A673 (cell line): Measurements from ENCODE around the gene KRTAP17-1. TPM values are rescaled to one million over a fixed set of nuclear protein-coding genes. Genes with fewer than 3 reads are reported as not detected.

Experiments
- BruUV-seq: library from RNA; stranded (reverse); fragments of 400-500 nt; replicated peaks from 2 replicates; lab custom pipeline; 2021; lab: Mats Ljungman, UMichigan
- CTCF ChIA-PET: fragments of 300-600 bp; sonication (Branson Sonifier 250); formaldehyde crosslinking; loops from one replicate; lab custom pipeline; 2022; ENCODE audit warnings: antibody characterized with exemption; lab: Charles Lee
- POLR2A ChIA-PET: fragments of 300-600 bp; sonication (Branson Sonifier 250); formaldehyde crosslinking; loops from one replicate; lab custom pipeline; 2022; ENCODE audit warnings: antibody characterized with exemption; ENCODE audit not compliant: low non-redundant PET; lab: Charles Lee
- DNase-seq: peaks from one replicate; pipeline ENCODE4 v3.0.0-alpha.2; 2015; ENCODE audit warnings: low spot score
- H3K27ac ChIP-seq: fragments of 200-600 bp; sonication (generic); 2 replicates; pipeline ENCODE4 v1.5.1; 2016; ENCODE audit warnings: mixed run types, low read depth, mild to moderate bottlenecking, mixed read lengths, antibody characterized with exemption, low read length; ENCODE audit not compliant: poor library complexity, severe bottlenecking
- H3K27me3 ChIP-seq: fragments of 200-600 bp; sonication (generic); replicated peaks from 2 replicates; pipeline ENCODE4 v1.6.1; 2017; ENCODE audit warnings: mixed run types, low read depth, mild to moderate bottlenecking, mixed read lengths, antibody characterized with exemption, low read length; ENCODE audit not compliant: insufficient read depth, poor library complexity
- H3K36me3 ChIP-seq: fragments of 200-600 bp; sonication (generic); 2 replicates; pipeline ENCODE4 v1.6.1; 2016; ENCODE audit warnings: mixed run types, mild to moderate bottlenecking, mixed read lengths, antibody characterized with exemption, low read length; ENCODE audit not compliant: insufficient read depth, poor library complexity, severe bottlenecking
- H3K4me1 ChIP-seq: fragments of 200-600 bp; sonication (generic); 2 replicates; pipeline ENCODE4 v1.6.1; 2017; ENCODE audit warnings: mixed run types, mild to moderate bottlenecking, mixed read lengths, antibody characterized with exemption, low read length; ENCODE audit not compliant: insufficient read depth, poor library complexity, severe bottlenecking
- H3K4me3 ChIP-seq: fragments of 200-600 bp; sonication (generic); 2 replicates; pipeline ENCODE4 v1.5.1; 2016; ENCODE audit warnings: low read depth, mixed run types, mild to moderate bottlenecking, mixed read lengths, low read length; ENCODE audit not compliant: poor library complexity, severe bottlenecking
- H3K9me3 ChIP-seq: fragments of 200-600 bp; sonication (generic); 2 replicates; pipeline ENCODE4 v1.6.1; 2016; ENCODE audit warnings: mixed run types, low read depth, mild to moderate bottlenecking, mixed read lengths, antibody characterized with exemption, low read length; ENCODE audit not compliant: poor library complexity, severe bottlenecking
- EZH2 ChIP-seq: fragments of 200-600 bp; sonication (generic); IDR thresholded peaks from 2 replicates; pipeline ENCODE4 v1.6.1; 2017; ENCODE audit warnings: borderline replicate concordance, low read depth, mild to moderate bottlenecking, mixed read lengths, antibody characterized with exemption, low read length; ENCODE audit not compliant: poor library complexity, severe bottlenecking
- intact Hi-C: fragments of 100-400 bp; cut with micrococcal nuclease; formaldehyde crosslinking; loops from one replicate; pipeline ENCODE4 v1.10.0; 2022; ENCODE audit not compliant: unreplicated experiment
- total RNA-seq: library from RNA; stranded (reverse); gene quantifications from 2 replicates; pipeline ENCODE4 v1.2.3, GENCODE V29; 2021
- TF ChIP-seq, protein P1 (sequence below): fragments of 300-800, 200-600 bp; sonication (generic); conservative IDR thresholded peaks from 2 replicates; pipeline ENCODE4 v1.5.1; 2017; ENCODE audit warnings: low read depth, mild to moderate bottlenecking, antibody characterized with exemption, low read length, moderate library complexity, mixed read lengths

The KRTAP17-1 gene
- total RNA-seq, 1 experiment from 2014 or later: not detected

DNA sequence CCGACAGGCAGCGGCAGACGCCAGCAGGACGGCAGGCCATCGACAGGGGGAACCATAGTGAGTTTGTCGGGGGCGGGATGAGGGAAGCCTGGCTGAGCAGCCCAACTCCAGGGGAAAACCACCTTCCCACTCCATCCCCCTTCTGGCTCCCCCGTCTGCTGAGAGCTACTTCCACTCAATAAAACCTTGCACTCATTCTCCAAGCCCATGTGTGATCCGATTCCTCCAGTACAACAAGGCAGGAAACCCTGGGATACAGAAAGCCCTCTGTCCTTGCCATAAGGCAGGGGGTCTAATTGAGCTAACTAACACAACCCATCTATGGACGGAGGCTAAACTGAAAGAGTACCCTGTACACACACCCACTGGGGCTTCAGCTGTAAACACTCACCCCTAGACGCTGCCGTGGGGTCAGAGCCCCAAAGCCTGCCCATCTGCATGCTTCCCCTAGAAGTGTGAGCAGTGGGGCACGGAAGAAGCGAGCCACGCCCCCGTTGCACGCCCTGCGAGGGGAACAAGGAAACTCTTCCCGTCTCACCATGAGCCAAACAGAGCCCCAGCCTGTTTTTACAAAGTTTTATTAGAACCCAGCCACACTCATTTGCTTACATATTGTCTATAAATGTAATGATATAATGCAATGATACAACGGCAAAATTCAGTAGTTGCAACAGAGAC is 16.9 kb downstream of the KRTAP17-1 start:
- no peak for TF ChIP-seq EZH2
- TF ChIP-seq, protein P1, sequence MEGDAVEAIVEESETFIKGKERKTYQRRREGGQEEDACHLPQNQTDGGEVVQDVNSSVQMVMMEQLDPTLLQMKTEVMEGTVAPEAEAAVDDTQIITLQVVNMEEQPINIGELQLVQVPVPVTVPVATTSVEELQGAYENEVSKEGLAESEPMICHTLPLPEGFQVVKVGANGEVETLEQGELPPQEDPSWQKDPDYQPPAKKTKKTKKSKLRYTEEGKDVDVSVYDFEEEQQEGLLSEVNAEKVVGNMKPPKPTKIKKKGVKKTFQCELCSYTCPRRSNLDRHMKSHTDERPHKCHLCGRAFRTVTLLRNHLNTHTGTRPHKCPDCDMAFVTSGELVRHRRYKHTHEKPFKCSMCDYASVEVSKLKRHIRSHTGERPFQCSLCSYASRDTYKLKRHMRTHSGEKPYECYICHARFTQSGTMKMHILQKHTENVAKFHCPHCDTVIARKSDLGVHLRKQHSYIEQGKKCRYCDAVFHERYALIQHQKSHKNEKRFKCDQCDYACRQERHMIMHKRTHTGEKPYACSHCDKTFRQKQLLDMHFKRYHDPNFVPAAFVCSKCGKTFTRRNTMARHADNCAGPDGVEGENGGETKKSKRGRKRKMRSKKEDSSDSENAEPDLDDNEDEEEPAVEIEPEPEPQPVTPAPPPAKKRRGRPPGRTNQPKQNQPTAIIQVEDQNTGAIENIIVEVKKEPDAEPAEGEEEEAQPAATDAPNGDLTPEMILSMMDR: no peak
- no peaks in the 10 kb centered on the region for H3K36me3 ChIP-seq
- no peak for DNase-seq
- BruUV-seq: no TSS peak
- no peaks in the 10 kb centered on the region for H3K4me1 ChIP-seq
- H3K9me3 ChIP-seq: no peaks in the 10 kb centered on the region
- ChIA-PET CTCF (no interaction called here), POLR2A (no interaction called here)
- no peaks in the 10 kb centered on the region for H3K27me3 ChIP-seq
- intact Hi-C loops: no loop called here
- no peak overlapping the region for H3K4me3 ChIP-seq
- no peak overlapping the region for H3K27ac ChIP-seq

DNA sequence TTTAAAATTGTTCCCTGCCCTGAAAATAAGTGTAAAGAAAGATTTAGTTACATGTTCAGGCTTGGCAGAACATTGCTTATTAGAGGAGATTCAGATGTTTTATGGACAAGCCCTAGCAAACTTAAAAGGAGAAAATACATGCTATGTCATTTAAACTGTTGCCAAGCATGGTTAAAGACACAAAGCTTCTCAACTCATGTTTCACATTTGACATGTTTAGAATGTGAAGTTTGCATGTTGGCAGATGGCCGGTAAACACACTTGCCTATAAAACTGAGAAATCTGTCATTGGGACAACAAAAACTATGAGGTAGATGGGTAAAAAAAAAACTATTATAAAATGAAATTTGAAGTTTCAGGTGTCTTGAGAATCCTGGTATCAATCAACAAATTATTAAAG is 18.7 kb downstream of the KRTAP17-1 start:
- Histone ChIP-seq H3K27me3 (no peaks in the 10 kb centered on the region), H3K4me3 (no peak overlapping the region), H3K4me1 (no peaks in the 10 kb centered on the region), H3K9me3 (no peaks in the 10 kb centered on the region), H3K27ac (no peak overlapping the region), H3K36me3 (no peaks in the 10 kb centered on the region)
- intact Hi-C loops: no loop called here
- ChIA-PET POLR2A (no interaction called here), CTCF (no interaction called here)
- BruUV-seq: no TSS peak
- TF ChIP-seq EZH2: no peak
- TF ChIP-seq, protein P1: no peak
- DNase-seq: no peak

DNA sequence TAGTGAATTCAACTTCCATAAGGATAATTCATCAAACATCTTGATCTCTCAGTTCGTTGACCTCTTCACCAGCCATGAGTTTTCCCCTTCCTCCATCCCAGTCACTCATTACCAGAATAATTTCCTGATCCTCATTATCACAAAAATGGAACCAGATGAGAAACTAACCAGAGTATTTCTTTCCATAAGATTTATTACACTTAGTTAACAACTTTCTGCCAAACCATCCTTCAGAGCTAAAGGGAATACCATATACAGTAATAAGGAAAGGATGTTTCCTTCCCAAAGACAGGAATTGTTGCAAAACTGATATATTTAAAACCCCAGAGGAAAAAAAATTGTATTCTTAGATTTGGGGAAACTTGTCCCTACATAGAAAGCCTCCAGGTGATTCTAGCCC is 21.5 kb downstream of the KRTAP17-1 start:
- Histone ChIP-seq H3K9me3 (no peaks in the 10 kb centered on the region), H3K36me3 (no peaks in the 10 kb centered on the region), H3K27ac (no peak overlapping the region), H3K4me3 (no peak overlapping the region), H3K4me1 (no peaks in the 10 kb centered on the region), H3K27me3 (no peaks in the 10 kb centered on the region)
- ChIA-PET CTCF (no interaction called here), POLR2A (no interaction called here)
- DNase-seq: no peak
- intact Hi-C loops: no loop called here
- TF ChIP-seq EZH2: no peak
- TF ChIP-seq, protein P1: no peak
- BruUV-seq: no TSS peak
